ENCODE measurements around the gene ME1.

Gene ME1

DNA sequence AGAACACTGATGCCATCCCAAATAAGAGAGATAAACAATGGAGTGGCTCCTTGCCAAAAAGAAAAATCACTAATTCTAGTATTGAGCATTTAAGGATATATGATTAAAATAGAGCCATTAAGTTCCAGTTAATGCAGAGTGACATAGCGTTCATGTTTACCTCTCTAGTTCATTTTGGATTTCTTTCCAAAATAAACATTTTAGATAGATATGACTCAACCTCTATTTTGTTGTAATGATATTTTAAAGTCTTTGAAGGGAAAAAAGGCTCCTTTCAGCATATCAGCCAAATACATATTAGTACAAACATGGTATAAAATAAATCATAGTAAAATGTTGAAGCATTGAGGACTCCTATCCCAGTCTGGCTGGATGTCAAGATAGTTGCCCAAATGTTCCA lies 204.3 kb downstream of the ME1 start:
- TF ChIP-seq EZH2 (IDR thresholded peaks at IDR 0.05; ENCODE audit: borderline replicate concordance, low read depth, low read length, severe bottlenecking) = no peak
- TF ChIP-seq, protein P1, sequence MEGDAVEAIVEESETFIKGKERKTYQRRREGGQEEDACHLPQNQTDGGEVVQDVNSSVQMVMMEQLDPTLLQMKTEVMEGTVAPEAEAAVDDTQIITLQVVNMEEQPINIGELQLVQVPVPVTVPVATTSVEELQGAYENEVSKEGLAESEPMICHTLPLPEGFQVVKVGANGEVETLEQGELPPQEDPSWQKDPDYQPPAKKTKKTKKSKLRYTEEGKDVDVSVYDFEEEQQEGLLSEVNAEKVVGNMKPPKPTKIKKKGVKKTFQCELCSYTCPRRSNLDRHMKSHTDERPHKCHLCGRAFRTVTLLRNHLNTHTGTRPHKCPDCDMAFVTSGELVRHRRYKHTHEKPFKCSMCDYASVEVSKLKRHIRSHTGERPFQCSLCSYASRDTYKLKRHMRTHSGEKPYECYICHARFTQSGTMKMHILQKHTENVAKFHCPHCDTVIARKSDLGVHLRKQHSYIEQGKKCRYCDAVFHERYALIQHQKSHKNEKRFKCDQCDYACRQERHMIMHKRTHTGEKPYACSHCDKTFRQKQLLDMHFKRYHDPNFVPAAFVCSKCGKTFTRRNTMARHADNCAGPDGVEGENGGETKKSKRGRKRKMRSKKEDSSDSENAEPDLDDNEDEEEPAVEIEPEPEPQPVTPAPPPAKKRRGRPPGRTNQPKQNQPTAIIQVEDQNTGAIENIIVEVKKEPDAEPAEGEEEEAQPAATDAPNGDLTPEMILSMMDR (IDR thresholded peaks at IDR 0.05; ENCODE audit: borderline replicate concordance, extremely low read depth, low read length, poor library complexity, severe bottlenecking) = no peak
- Histone ChIP-seq H3K4me2 (ENCODE audit: insufficient read depth, low read length) (no peak overlapping the region), H4K20me1 (ENCODE audit: insufficient read depth, low read length) (no peaks in the 10 kb centered on the region), H3K27ac (ENCODE audit: low read length) (no peak overlapping the region), H3K79me2 (ENCODE audit: insufficient read depth, low read length) (no peaks in the 10 kb centered on the region), H2AFZ (ENCODE audit: low read depth, low read length) (no peak overlapping the region), H3K36me3 (ENCODE audit: insufficient read depth, low read length) (no peaks in the 10 kb centered on the region), H3K27me3 (ENCODE audit: insufficient read depth, low read length, poor library complexity) (peaks cover 6% of the 10 kb centered on the region), H3K9ac (ENCODE audit: low read depth, low read length) (no peak overlapping the region), H3K9me3 (ENCODE audit: insufficient read depth, low read length, severe bottlenecking) (no peaks in the 10 kb centered on the region), H3K4me1 (ENCODE audit: insufficient read depth, low read length) (no peaks in the 10 kb centered on the region), H3K4me3 (ENCODE audit: low read depth in 1 of 2, low read length in 2 of 2) (no peak overlapping the region)
- ATAC-seq (ENCODE audit: insufficient read depth, low read depth) (no peak), DNase-seq (no peak)

DNA sequence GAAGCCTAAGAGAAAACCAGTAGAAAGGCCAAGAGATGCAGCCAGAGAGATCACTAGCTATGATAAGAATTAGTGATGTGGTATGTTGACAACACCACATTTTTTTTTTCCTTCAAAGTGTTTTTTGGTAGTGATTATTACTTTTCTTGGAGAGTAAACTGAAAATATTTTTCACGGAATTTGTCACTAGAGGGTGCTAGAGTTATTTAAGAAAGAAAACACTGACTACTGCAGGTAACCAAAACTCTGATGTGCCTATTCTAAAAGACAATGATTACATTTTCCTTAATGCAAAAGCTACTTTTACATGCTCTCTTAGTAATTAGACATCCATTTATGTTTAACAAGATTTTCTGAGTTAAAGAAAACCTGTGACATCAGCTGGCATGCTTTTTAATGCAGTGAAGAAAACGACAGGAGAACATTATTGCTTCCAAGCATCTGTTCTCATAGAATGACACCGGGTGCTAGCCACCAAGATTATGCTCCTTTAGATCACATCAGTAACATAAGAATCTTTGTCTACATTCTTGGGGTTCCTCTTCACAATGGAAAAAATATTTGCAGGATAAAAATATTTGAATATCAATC lies 208.9 kb downstream of the ME1 start:
- ATAC-seq (ENCODE audit: insufficient read depth, low read depth) = 0 out of 3 replicates have a peak, but pooled peaks have one; percentile 44

DNA sequence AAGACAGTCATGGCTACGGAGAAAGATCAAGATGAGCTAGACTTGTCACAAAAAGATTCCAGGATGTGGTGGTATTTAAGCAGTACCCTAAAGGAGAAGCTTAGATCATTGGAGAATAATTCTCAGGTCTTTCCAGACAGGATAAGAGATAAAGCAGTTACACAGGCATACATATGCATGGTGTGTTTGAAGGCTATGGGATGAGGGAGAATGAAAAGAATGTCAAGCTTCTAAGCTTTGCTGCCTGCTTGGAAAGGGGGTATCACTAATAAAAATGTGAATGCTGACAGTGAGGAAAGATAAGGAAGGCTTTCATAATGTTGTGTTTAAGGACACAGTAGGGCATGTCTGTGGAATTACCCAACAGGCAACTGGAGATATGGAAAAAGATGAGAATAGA lies 209.6 kb downstream of the ME1 start:
- TF ChIP-seq, protein P1 (IDR thresholded peaks at IDR 0.05; ENCODE audit: borderline replicate concordance, extremely low read depth, low read length, poor library complexity, severe bottlenecking) = no peak
- no peak for TF ChIP-seq EZH2 (IDR thresholded peaks at IDR 0.05; ENCODE audit: borderline replicate concordance, low read depth, low read length, severe bottlenecking)

More for the DNA sequence above, 208.9 kb downstream of the ME1 start:
- Histone ChIP-seq H3K36me3 (ENCODE audit: insufficient read depth, low read length) (no peaks in the 10 kb centered on the region), H4K20me1 (ENCODE audit: insufficient read depth, low read length) (no peaks in the 10 kb centered on the region), H3K9me3 (ENCODE audit: insufficient read depth, low read length, severe bottlenecking) (no peaks in the 10 kb centered on the region), H3K27me3 (ENCODE audit: insufficient read depth, low read length, poor library complexity) (no peaks in the 10 kb centered on the region), H3K27ac (ENCODE audit: low read length) (no peak overlapping the region), H2AFZ (ENCODE audit: low read depth, low read length) (no peak overlapping the region), H3K4me1 (ENCODE audit: insufficient read depth, low read length) (no peaks in the 10 kb centered on the region), H3K4me3 (ENCODE audit: low read depth in 1 of 2, low read length in 2 of 2) (no peak overlapping the region), H3K79me2 (ENCODE audit: insufficient read depth, low read length) (no peaks in the 10 kb centered on the region), H3K4me2 (ENCODE audit: insufficient read depth, low read length) (no peak overlapping the region), H3K9ac (ENCODE audit: low read depth, low read length) (no peak overlapping the region)
- no peak for TF ChIP-seq EZH2 (IDR thresholded peaks at IDR 0.05; ENCODE audit: borderline replicate concordance, low read depth, low read length, severe bottlenecking)
- TF ChIP-seq, protein P1 (IDR thresholded peaks at IDR 0.05; ENCODE audit: borderline replicate concordance, extremely low read depth, low read length, poor library complexity, severe bottlenecking) = peak; percentile 61
- DNase-seq = no peak

More for the DNA sequence above, 209.6 kb downstream of the ME1 start:
- H3K4me1 ChIP-seq (ENCODE audit: insufficient read depth, low read length) = no peaks in the 10 kb centered on the region
- no peak for ATAC-seq (ENCODE audit: insufficient read depth, low read depth)
- no peak overlapping the region for H3K4me3 ChIP-seq (ENCODE audit: low read depth in 1 of 2, low read length in 2 of 2)
- no peak overlapping the region for H3K27ac ChIP-seq (ENCODE audit: low read length)
- DNase-seq = no peak
- no peak overlapping the region for H2AFZ ChIP-seq (ENCODE audit: low read depth, low read length)
- H3K27me3 ChIP-seq (ENCODE audit: insufficient read depth, low read length, poor library complexity) = no peaks in the 10 kb centered on the region
- no peak overlapping the region for H3K4me2 ChIP-seq (ENCODE audit: insufficient read depth, low read length)
- no peaks in the 10 kb centered on the region for H3K9me3 ChIP-seq (ENCODE audit: insufficient read depth, low read length, severe bottlenecking)
- H3K9ac ChIP-seq (ENCODE audit: low read depth, low read length) = no peak overlapping the region
- H4K20me1 ChIP-seq (ENCODE audit: insufficient read depth, low read length) = no peaks in the 10 kb centered on the region
- no peaks in the 10 kb centered on the region for H3K36me3 ChIP-seq (ENCODE audit: insufficient read depth, low read length)
- no peaks in the 10 kb centered on the region for H3K79me2 ChIP-seq (ENCODE audit: insufficient read depth, low read length)
